ENCODE data around the gene AEBP2. TPM values are rescaled to one million over a fixed set of nuclear protein-coding genes. Genes with fewer than 3 reads are reported as not detected.

The AEBP2 gene
- total RNA-seq, 1 donor = 17.9 TPM

GRCh38 chr12:19518209-19518608 is 78.9 kb downstream of the AEBP2 start:
- H3K4me3 ChIP-seq (ENCODE audit: low read depth, low read length) = no peak overlapping the region
- DNase-seq (ENCODE audit: low read depth) = no peak
- no peak for TF ChIP-seq CTCF (IDR thresholded peaks at IDR 0.05; ENCODE audit: insufficient read depth, low read length)

- no peak for TF ChIP-seq CTCF (IDR thresholded peaks at IDR 0.05; ENCODE audit: insufficient read depth, low read length)
- H3K4me3 ChIP-seq (ENCODE audit: low read depth, low read length) = no peak overlapping the region
- no peak for DNase-seq (ENCODE audit: low read depth)
Measured at GRCh38 chr12:19520646-19521415, 81.5 kb downstream of the AEBP2 start.

- H3K4me3 ChIP-seq (ENCODE audit: low read depth, low read length) = no peak overlapping the region
- TF ChIP-seq CTCF (IDR thresholded peaks at IDR 0.05; ENCODE audit: insufficient read depth, low read length) = no peak
- no peak for DNase-seq (ENCODE audit: low read depth)
Measured at GRCh38 chr12:19525274-19525673, 86.0 kb downstream of the AEBP2 start.

- no peak for DNase-seq (ENCODE audit: low read depth)
- H3K4me3 ChIP-seq (ENCODE audit: low read depth, low read length) = no peak overlapping the region
- TF ChIP-seq CTCF (IDR thresholded peaks at IDR 0.05; ENCODE audit: insufficient read depth, low read length) = no peak
Measured at GRCh38 chr12:19527866-19528265, 88.6 kb downstream of the AEBP2 start.

GRCh38 chr12:19528750-19529149 is 89.5 kb downstream of the AEBP2 start:
- no peak for TF ChIP-seq CTCF (IDR thresholded peaks at IDR 0.05; ENCODE audit: insufficient read depth, low read length)
- no peak for DNase-seq (ENCODE audit: low read depth)
- H3K4me3 ChIP-seq (ENCODE audit: low read depth, low read length) = no peak overlapping the region

- no peak for TF ChIP-seq CTCF (IDR thresholded peaks at IDR 0.05; ENCODE audit: insufficient read depth, low read length)
- H3K4me3 ChIP-seq (ENCODE audit: low read depth, low read length) = no peak overlapping the region
- DNase-seq (ENCODE audit: low read depth) = peak; percentile 53
Measured at GRCh38 chr12:19529951-19530636, 90.8 kb downstream of the AEBP2 start.
